Fibroblast of the aortic adventitia (primary cell): ENCODE data around the gene RAB3B. TPM values are rescaled to one million over a fixed set of nuclear protein-coding genes. Genes with fewer than 3 reads are reported as not detected.
A peak's percentile ranks its signal among the peaks of the same experiment; 100 is the strongest.

ENCODE experiments used
- DNase-seq: peaks from one replicate; pipeline ENCODE4 v3.0.0-alpha.2; 2010; ENCODE audit warnings: low read depth
- H3K4me3 ChIP-seq: 2 replicates; pipeline ENCODE4 v1.5.1; 2011; ENCODE audit warnings: low read depth, mild to moderate bottlenecking, control low read depth, low read length, moderate library complexity
- total RNA-seq: library from RNA; depleted of rRNA; stranded (reverse); fragments of >200 nt; gene quantifications from 2 replicates; pipeline ENCODE4 v1.2.3, GENCODE V29; 2012; ENCODE audit warnings: low replicate concordance
- TF ChIP-seq, protein P1 (sequence below): IDR thresholded peaks from 2 replicates; pipeline ENCODE4 v1.5.1; 2011; ENCODE audit warnings: mild to moderate bottlenecking, low read length, control low read depth, inconsistent platforms; ENCODE audit not compliant: insufficient read depth

RAB3B gene, protein sequence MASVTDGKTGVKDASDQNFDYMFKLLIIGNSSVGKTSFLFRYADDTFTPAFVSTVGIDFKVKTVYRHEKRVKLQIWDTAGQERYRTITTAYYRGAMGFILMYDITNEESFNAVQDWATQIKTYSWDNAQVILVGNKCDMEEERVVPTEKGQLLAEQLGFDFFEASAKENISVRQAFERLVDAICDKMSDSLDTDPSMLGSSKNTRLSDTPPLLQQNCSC
- 3.6 and 63.4 TPM in 2 replicates for total RNA-seq

GRCh38 chr1:51990478-51990965 lies at the start of gene RAB3B:
Gene RAB3B (minus strand): TSS chr1:51990700. CDS start chr1:51977117, 13,583 bp downstream.
- TF ChIP-seq, protein P1, sequence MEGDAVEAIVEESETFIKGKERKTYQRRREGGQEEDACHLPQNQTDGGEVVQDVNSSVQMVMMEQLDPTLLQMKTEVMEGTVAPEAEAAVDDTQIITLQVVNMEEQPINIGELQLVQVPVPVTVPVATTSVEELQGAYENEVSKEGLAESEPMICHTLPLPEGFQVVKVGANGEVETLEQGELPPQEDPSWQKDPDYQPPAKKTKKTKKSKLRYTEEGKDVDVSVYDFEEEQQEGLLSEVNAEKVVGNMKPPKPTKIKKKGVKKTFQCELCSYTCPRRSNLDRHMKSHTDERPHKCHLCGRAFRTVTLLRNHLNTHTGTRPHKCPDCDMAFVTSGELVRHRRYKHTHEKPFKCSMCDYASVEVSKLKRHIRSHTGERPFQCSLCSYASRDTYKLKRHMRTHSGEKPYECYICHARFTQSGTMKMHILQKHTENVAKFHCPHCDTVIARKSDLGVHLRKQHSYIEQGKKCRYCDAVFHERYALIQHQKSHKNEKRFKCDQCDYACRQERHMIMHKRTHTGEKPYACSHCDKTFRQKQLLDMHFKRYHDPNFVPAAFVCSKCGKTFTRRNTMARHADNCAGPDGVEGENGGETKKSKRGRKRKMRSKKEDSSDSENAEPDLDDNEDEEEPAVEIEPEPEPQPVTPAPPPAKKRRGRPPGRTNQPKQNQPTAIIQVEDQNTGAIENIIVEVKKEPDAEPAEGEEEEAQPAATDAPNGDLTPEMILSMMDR, result no peak
- H3K4me3 ChIP-seq, result peak within 1 kb of the TSS; percentile 69
- DNase-seq, result peak; percentile 57

DNA sequence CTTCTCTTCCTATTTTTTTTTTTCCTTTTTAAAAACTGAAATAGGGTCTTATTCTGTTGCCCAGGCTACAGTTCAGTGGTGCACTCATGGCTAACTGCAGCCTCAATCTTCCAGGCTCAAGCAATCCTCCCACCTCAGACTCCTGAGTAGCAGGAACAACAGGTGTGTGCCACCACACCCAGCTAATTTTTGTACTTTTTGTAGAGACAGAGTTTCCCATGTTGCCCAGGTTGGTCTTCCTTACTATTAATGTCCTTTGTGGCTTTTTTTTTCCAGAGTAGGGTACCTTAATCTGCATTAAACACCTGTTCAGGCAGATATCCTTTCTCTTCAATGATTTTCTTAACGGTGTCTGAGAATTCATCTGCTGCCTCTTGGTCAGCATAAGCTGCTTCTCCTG lies 47.4 kb upstream of the RAB3B start:
- TF ChIP-seq, protein P1, result no peak
- no peak for DNase-seq
- H3K4me3 ChIP-seq, result no peak overlapping the region

DNA sequence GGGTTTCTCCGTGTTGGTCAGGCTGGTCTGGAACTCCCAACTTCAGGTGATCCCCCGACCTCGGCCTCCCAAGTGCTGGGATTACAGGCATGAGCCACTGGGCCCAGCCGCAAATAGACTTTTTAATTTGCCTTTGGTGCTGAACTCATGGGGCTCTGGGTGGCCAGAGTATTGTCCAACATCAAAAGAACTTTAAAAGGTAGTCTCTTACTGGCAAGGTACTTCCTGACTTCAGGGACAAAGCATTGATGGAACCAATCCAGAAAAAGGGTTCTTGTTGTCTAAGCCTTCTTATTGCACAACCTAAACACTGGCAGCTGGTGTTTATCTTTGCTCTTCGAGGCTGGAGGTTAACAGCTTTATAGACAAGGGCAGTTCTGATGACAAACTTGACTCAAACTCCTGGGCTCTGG lies 46.9 kb upstream of the RAB3B start:
- TF ChIP-seq, protein P1, result no peak
- no peak overlapping the region for H3K4me3 ChIP-seq
- DNase-seq, result peak; percentile 14

DNA sequence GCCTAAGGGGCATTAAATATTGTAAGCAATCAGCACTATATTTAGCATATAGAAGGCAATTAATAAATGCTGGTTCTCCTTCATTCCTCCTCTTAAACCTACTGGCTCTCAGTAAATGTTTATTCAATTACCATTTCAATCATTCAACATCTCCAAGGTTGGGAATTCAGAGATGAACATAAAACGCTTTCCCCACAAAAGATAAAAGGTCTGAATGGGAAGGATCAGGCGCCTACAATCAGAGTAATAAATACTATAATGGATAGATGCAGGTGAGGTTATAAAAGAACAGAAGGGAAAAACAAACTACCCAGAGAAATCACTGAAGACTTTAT lies 43.5 kb upstream of the RAB3B start:
- TF ChIP-seq, protein P1, result no peak
- DNase-seq, result no peak
- peak overlapping the region; percentile 99 for H3K4me3 ChIP-seq

DNA sequence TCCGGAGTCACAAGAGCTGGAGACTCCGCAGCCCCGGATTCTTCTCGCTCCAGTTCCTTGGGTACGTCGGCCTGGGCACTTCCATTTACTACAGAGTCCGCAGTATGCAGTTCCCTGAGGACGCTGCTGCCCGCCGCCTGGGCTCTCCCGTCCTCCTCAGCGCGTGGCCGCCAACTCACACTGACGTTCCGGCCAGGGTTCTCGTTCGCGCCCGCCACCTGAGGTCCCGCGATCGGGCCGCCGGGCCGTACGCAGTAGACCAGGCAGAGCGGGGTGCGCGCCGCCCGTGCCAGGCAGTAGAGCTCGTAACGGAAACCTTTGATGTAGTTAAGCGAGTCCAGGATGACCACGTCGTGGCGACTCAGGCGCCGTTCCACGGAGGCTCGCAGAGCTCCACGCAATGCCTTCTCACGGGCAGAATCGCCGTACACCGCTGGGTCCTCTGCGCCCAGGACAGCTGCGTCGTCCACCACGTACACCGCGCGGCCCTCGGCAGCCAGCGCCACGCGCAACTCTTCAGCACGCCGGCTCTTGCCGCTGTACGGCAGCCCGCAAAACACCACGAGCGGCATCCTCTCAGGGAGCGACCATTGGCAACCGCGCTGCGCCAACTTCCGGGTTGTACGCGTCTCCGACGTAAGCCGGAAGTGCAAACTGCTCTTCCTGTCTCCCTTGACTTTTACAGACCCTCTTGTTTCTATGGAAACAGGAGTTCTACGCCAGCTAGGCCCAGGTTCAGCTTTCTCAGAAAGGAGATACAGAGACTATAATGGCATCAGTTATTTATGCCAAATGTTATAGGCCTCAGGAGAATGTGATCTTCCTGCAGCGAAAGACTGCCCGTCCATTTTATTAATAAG lies 42.9 kb upstream of the RAB3B start, which contains the start of gene KTI12:
KTI12 (minus strand) TSS at position 621 of the 860 bp plus-strand sequence; CDS start at position 572, 49 bp downstream.
- DNase-seq, result peak; percentile 93
- TF ChIP-seq, protein P1, result no peak
- H3K4me3 ChIP-seq, result peak within 1 kb of the TSS; percentile 99

GRCh38 chr1:52032785-52033131 lies 42.3 kb upstream of the RAB3B start:
- DNase-seq, result peak; percentile 62
- H3K4me3 ChIP-seq, result peak overlapping the region; percentile 99
- TF ChIP-seq, protein P1, result no peak
